Esophagus squamous epithelium (tissue), 5 donors: Measurements from ENCODE around the gene CARHSP1. TPM values are rescaled to one million over a fixed set of nuclear protein-coding genes. Genes with fewer than 3 reads are reported as not detected.
"Not testable (repeated sequence)": the region's sequence is repeated elsewhere in the genome, so short reads cannot be mapped to it uniquely, and the experiment has no call there.

Experiments used
- DNase-seq: peaks from one replicate; lab custom pipeline; 2025; lab: John Stamatoyannopoulos, UW
- H3K27ac ChIP-seq, 4 donors: fragments of 200-600 bp; sonication (generic); one replicate each; pipeline ENCODE4 v1.5.1; 2016 to 2019; ENCODE audit warnings: mild to moderate bottlenecking in 1 of 4
- H3K27me3 ChIP-seq, 4 donors: fragments of 200-600 bp; sonication (generic); 1 replicate in 3 of 4; 2 replicates in 1 of 4; pipeline versions ENCODE4 v1.5.1 to v1.6.0; 2017 to 2021; ENCODE audit warnings: antibody characterized with exemption in 1 of 4
- H3K36me3 ChIP-seq, 3 donors: fragments of 200-600 bp; sonication (generic); one replicate each; pipeline ENCODE4 v1.5.1; 2016 to 2019
- H3K4me1 ChIP-seq, 3 donors: fragments of 200-600 bp; sonication (generic); one replicate each; pipeline ENCODE4 v1.5.1; 2017 to 2019
- H3K4me3 ChIP-seq, 4 donors: fragments of 200-600 bp; sonication (generic); 1 replicate in 3 of 4; 2 replicates in 1 of 4; pipeline ENCODE4 v1.5.1; 2016 to 2019; ENCODE audit warnings: mild to moderate bottlenecking in 2 of 4, moderate library complexity in 1 of 4
- H3K9me3 ChIP-seq, 3 donors: fragments of 200-600 bp; sonication (generic); one replicate each; pipeline ENCODE4 v1.5.1; 2016 to 2019
- POLR2A ChIP-seq, 4 donors: fragments of 450-650 bp; IDR thresholded peaks; one replicate each; pipeline ENCODE4 v1.6.1; 2017; ENCODE audit warnings: antibody characterized with exemption in 4 of 4, mild to moderate bottlenecking in 4 of 4, moderate library complexity in 3 of 4
- WGBS, 2 donors: methylation state at CpG; one replicate each; pipeline ENCODE4 v1.1.5; 2018; 5-methylcytosine and 5-hydroxymethylcytosine counted together
- intact Hi-C: fragments of 100-400 bp; cut with DNase I; formaldehyde crosslinking; loops from one replicate; pipeline ENCODE4 v1.15.0; 2022
- total RNA-seq, 4 donors: library from RNA; depleted of rRNA; stranded (reverse); fragments of >200 nt; gene quantifications; one replicate each; pipeline ENCODE4 v1.1.0, GENCODE V29; 2016
- TF ChIP-seq, protein P1 (sequence below), 6 experiments: fragments of 450-650 bp in 4 of 6; fragments of 200-600 bp in 2 of 6; sonication (generic) in 2 of 6; IDR thresholded peaks; one replicate each; pipeline ENCODE4 v1.5.1; 2016 to 2019; ENCODE audit warnings: antibody characterized with exemption in 6 of 6, mild to moderate bottlenecking in 4 of 6, moderate library complexity in 4 of 6
- donor health status: DM: yes; HTN: yes; CAD: no.

The CARHSP1 gene
- total RNA-seq, 4 donors from 2014 or later: 84.5 to 244 (median 159) TPM

GRCh38 chr16:8878523-8878911, 9.7 kb upstream of the CARHSP1 start:
- intact Hi-C loops: loop anchor here (10.0 kb wide), 1 partner anchor 84 kb away; the partner anchor contains the start of genes PMM2 and TMEM186
- WGBS, 2 donors: 16 to 33% methylated on average over 5 to 6 of the region's 6 CpGs
- Histone ChIP-seq H3K27me3 (peaks cover 0 to 10% (median 0%) of the 10 kb centered on the region in 4 donors), H3K36me3 (no peaks in the 10 kb centered on the region), H3K27ac (peak overlapping the region; percentile 42 to 73 (median 65)), H3K4me3 (no peak overlapping the region), H3K9me3 (no peaks in the 10 kb centered on the region), H3K4me1 (peaks cover 9 to 26% (median 13%) of the 10 kb centered on the region in 3 donors)
- TF ChIP-seq POLR2A (IDR thresholded peaks at IDR 0.05): no peak
- TF ChIP-seq, protein P1, sequence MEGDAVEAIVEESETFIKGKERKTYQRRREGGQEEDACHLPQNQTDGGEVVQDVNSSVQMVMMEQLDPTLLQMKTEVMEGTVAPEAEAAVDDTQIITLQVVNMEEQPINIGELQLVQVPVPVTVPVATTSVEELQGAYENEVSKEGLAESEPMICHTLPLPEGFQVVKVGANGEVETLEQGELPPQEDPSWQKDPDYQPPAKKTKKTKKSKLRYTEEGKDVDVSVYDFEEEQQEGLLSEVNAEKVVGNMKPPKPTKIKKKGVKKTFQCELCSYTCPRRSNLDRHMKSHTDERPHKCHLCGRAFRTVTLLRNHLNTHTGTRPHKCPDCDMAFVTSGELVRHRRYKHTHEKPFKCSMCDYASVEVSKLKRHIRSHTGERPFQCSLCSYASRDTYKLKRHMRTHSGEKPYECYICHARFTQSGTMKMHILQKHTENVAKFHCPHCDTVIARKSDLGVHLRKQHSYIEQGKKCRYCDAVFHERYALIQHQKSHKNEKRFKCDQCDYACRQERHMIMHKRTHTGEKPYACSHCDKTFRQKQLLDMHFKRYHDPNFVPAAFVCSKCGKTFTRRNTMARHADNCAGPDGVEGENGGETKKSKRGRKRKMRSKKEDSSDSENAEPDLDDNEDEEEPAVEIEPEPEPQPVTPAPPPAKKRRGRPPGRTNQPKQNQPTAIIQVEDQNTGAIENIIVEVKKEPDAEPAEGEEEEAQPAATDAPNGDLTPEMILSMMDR (IDR thresholded peaks at IDR 0.05): no peak
- no peak for DNase-seq

- WGBS, 2 donors: 58 to 71% methylated on average over 3 to 6 of the region's 8 CpGs
- Histone ChIP-seq H3K4me1 (peaks cover 9 to 26% (median 13%) of the 10 kb centered on the region in 3 donors), H3K36me3 (no peaks in the 10 kb centered on the region), H3K27ac (peak overlapping the region; percentile 42 to 73 (median 65)), H3K4me3 (no peak overlapping the region), H3K9me3 (no peaks in the 10 kb centered on the region), H3K27me3 (peaks cover 0 to 6% (median 0%) of the 10 kb centered on the region in 4 donors)
- TF ChIP-seq, protein P1 (IDR thresholded peaks at IDR 0.05): no peak
- no peak for TF ChIP-seq POLR2A (IDR thresholded peaks at IDR 0.05)
- intact Hi-C loops: loop anchor here (10.0 kb wide), 1 partner anchor 83 kb away; the partner anchor contains the start of genes PMM2 and TMEM186
- DNase-seq: no peak
Measured at GRCh38 chr16:8877894-8878522, 9.2 kb upstream of the CARHSP1 start.

GRCh38 chr16:8875317-8875716, 6.5 kb upstream of the CARHSP1 start:
- not testable (repeated sequence) for H3K27me3 ChIP-seq, H3K9me3 ChIP-seq, H3K36me3 ChIP-seq, DNase-seq, H3K4me3 ChIP-seq
- peaks cover 9 to 44% (median 16%) of the 10 kb centered on the region in 3 donors for H3K4me1 ChIP-seq
- intact Hi-C loops: loop anchor here (10.0 kb wide), 1 partner anchor 81 kb away; the partner anchor contains the start of genes PMM2 and TMEM186
- WGBS, 2 donors: 71 to 78% methylated on average over 7 of the region's 7 CpGs
- H3K27ac ChIP-seq: peak overlapping the region in 1 of 4 donors; percentile 39

DNA sequence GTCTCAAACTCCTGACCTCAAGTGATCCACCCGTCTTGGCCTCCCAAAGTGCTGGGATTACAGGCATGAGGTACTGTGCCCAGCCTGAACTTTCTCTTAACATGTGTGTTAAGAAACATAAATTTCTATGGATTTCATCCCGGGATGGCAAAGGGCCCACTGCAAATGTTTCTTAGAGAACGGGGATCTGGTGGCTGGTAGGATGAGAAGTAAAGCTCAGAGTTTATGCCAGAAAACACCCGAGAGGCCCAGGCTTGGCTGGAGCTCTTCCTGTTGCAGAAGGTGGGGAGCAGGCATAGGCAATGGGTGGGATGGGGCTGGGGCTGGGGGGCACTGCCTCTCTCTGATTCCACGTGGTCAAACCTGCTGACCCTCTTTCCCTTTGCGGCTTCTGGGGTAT, 5.6 kb upstream of the CARHSP1 start:
- Histone ChIP-seq H3K4me3 (no peak overlapping the region), H3K9me3 (no peaks in the 10 kb centered on the region), H3K27ac (no peak overlapping the region), H3K4me1 (peaks cover 9 to 49% (median 24%) of the 10 kb centered on the region in 3 donors), H3K27me3 (no peaks in the 10 kb centered on the region), H3K36me3 (no peaks in the 10 kb centered on the region)
- intact Hi-C loops: loop anchor here (10.0 kb wide), 1 partner anchor 80 kb away; the partner anchor contains the start of genes PMM2 and TMEM186
- no peak for DNase-seq
- WGBS, 2 donors: 40% methylated on average over 6 of the region's 6 CpGs
- no peak for TF ChIP-seq POLR2A (IDR thresholded peaks at IDR 0.05)
- TF ChIP-seq, protein P1 (IDR thresholded peaks at IDR 0.05): no peak

- not testable (repeated sequence) for H3K36me3 ChIP-seq, H3K4me3 ChIP-seq, DNase-seq, H3K27me3 ChIP-seq, H3K27ac ChIP-seq, H3K9me3 ChIP-seq
- 97 to 98% methylated on average over 6 to 7 of the region's 7 CpGs for WGBS, 2 donors
- peaks cover 8 to 49% (median 22%) of the 10 kb centered on the region in 3 donors for H3K4me1 ChIP-seq
- intact Hi-C loops: loop anchor here (10.0 kb wide), 1 partner anchor 79 kb away; the partner anchor contains the start of genes PMM2 and TMEM186
Measured at GRCh38 chr16:8873866-8874195, 5.0 kb upstream of the CARHSP1 start.
